ENCODE data around the gene KLHL29. TPM values are rescaled to one million over a fixed set of nuclear protein-coding genes. Genes with fewer than 3 reads are reported as not detected.

The KLHL29 gene
- total RNA-seq, 1 experiment from 2014 or later = 7.7 TPM

DNA sequence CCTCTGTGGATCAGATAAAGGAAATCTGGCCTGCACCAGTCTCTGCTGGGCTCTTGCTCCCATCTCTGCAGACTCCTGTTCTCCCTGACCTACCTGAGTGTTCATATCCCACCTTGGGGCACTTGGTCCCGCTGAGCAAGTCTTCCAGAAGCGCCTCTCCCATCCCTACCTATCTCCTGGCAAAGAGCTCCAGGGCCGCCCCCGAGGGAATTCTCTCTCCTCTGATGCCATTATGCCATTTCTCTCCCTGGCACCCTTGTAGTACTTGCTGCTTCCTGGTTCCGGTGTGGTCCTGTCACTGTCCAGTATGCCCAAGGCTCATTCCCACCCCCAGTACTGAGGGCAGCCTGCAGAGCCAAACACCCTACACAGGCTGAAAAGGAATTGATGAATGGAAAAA is 99.8 kb downstream of the KLHL29 start:
- in situ Hi-C loops (cut with HindIII; ENCODE audit: low pct_unique_long_range_greater_than_20kb, low sequenced_read_pairs) = no loop called here
- DNase-seq (ENCODE audit: low read depth, low spot score) (no peak), ATAC-seq (no peak)
- Histone ChIP-seq H3K4me1 (ENCODE audit: control insufficient read depth, insufficient read depth, low read length) (no peaks in the 10 kb centered on the region; the same call in 1 of the 2 replicates), H3K27me3 (ENCODE audit: control insufficient read depth, insufficient read depth, low read length) (no peaks in the 10 kb centered on the region), H3K4me3 (ENCODE audit: low read depth in 2 of 2, low read length in 2 of 2) (no peak overlapping the region), H3K27ac (ENCODE audit: low read length) (no peak overlapping the region), H3K9me3 (ENCODE audit: control insufficient read depth, insufficient read depth, low read depth, low read length) (no peaks in the 10 kb centered on the region), H3K36me3 (ENCODE audit: control insufficient read depth, insufficient read depth, low read length) (no peaks in the 10 kb centered on the region)
- TF ChIP-seq, protein P1, sequence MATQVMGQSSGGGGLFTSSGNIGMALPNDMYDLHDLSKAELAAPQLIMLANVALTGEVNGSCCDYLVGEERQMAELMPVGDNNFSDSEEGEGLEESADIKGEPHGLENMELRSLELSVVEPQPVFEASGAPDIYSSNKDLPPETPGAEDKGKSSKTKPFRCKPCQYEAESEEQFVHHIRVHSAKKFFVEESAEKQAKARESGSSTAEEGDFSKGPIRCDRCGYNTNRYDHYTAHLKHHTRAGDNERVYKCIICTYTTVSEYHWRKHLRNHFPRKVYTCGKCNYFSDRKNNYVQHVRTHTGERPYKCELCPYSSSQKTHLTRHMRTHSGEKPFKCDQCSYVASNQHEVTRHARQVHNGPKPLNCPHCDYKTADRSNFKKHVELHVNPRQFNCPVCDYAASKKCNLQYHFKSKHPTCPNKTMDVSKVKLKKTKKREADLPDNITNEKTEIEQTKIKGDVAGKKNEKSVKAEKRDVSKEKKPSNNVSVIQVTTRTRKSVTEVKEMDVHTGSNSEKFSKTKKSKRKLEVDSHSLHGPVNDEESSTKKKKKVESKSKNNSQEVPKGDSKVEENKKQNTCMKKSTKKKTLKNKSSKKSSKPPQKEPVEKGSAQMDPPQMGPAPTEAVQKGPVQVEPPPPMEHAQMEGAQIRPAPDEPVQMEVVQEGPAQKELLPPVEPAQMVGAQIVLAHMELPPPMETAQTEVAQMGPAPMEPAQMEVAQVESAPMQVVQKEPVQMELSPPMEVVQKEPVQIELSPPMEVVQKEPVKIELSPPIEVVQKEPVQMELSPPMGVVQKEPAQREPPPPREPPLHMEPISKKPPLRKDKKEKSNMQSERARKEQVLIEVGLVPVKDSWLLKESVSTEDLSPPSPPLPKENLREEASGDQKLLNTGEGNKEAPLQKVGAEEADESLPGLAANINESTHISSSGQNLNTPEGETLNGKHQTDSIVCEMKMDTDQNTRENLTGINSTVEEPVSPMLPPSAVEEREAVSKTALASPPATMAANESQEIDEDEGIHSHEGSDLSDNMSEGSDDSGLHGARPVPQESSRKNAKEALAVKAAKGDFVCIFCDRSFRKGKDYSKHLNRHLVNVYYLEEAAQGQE (IDR thresholded peaks at IDR 0.05; ENCODE audit: insufficient read depth in 1 of 2, low read depth in 2 of 2, low read length in 1 of 2) = no peak
- TF ChIP-seq POLR2AphosphoS5 (IDR thresholded peaks at IDR 0.05; ENCODE audit: low read depth, low read length) (no peak), TCF7L2 (IDR thresholded peaks at IDR 0.05; ENCODE audit: low read depth, low read length) (no peak), SIN3A (IDR thresholded peaks at IDR 0.05; ENCODE audit: borderline replicate concordance, insufficient read depth, low read depth, low read length) (no peak)
- TF ChIP-seq, protein P2, sequence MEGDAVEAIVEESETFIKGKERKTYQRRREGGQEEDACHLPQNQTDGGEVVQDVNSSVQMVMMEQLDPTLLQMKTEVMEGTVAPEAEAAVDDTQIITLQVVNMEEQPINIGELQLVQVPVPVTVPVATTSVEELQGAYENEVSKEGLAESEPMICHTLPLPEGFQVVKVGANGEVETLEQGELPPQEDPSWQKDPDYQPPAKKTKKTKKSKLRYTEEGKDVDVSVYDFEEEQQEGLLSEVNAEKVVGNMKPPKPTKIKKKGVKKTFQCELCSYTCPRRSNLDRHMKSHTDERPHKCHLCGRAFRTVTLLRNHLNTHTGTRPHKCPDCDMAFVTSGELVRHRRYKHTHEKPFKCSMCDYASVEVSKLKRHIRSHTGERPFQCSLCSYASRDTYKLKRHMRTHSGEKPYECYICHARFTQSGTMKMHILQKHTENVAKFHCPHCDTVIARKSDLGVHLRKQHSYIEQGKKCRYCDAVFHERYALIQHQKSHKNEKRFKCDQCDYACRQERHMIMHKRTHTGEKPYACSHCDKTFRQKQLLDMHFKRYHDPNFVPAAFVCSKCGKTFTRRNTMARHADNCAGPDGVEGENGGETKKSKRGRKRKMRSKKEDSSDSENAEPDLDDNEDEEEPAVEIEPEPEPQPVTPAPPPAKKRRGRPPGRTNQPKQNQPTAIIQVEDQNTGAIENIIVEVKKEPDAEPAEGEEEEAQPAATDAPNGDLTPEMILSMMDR (IDR thresholded peaks at IDR 0.05) = no peak
- ChIA-PET POLR2A (no interaction called here), CTCF (no interaction called here)
- no TSS peak for BruUV-seq (replicated peaks)
- intact Hi-C loops (cut with micrococcal nuclease; ENCODE audit: unreplicated experiment) = no loop called here

DNA sequence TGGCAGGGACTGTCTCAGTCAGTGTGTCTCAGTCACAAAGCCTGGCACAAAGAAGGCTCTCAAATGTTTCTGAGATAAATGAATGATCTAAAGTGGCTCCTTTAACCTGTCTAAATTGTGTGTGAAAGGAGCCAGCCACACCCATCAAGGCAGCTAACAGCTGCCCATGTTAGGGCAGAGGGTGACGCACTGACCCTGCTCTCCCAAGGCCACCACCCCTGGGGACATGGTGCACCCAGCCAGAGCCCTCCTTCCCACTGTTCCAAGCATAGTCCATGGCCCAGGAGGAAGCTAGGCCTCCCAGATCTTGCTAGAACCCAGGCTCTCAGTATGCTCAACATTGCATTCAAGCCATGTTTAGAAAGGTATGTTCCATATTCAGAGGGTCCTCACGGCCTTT is 100.3 kb downstream of the KLHL29 start:
- ATAC-seq = no peak
- ChIA-PET POLR2A (no interaction called here), CTCF (no interaction called here)
- TF ChIP-seq, protein P1 (IDR thresholded peaks at IDR 0.05; ENCODE audit: insufficient read depth in 1 of 2, low read depth in 2 of 2, low read length in 1 of 2) = no peak
- TF ChIP-seq POLR2AphosphoS5 (IDR thresholded peaks at IDR 0.05; ENCODE audit: low read depth, low read length) = no peak
- TF ChIP-seq SIN3A (IDR thresholded peaks at IDR 0.05; ENCODE audit: borderline replicate concordance, insufficient read depth, low read depth, low read length) = no peak
- TF ChIP-seq TCF7L2 (IDR thresholded peaks at IDR 0.05; ENCODE audit: low read depth, low read length) = no peak
- TF ChIP-seq, protein P2 (IDR thresholded peaks at IDR 0.05) = no peak
- no peaks in the 10 kb centered on the region for H3K27me3 ChIP-seq (ENCODE audit: control insufficient read depth, insufficient read depth, low read length)
- intact Hi-C loops (cut with micrococcal nuclease; ENCODE audit: unreplicated experiment) = no loop called here
- H3K27ac ChIP-seq (ENCODE audit: low read length) = no peak overlapping the region
- no peaks in the 10 kb centered on the region for H3K36me3 ChIP-seq (ENCODE audit: control insufficient read depth, insufficient read depth, low read length)
- no peak for DNase-seq (ENCODE audit: low read depth, low spot score)
- in situ Hi-C loops (cut with HindIII; ENCODE audit: low pct_unique_long_range_greater_than_20kb, low sequenced_read_pairs) = no loop called here
- H3K4me3 ChIP-seq (ENCODE audit: low read depth in 2 of 2, low read length in 2 of 2) = no peak overlapping the region
- no peaks in the 10 kb centered on the region; the same call in 1 of the 2 replicates for H3K4me1 ChIP-seq (ENCODE audit: control insufficient read depth, insufficient read depth, low read length)
- no peaks in the 10 kb centered on the region for H3K9me3 ChIP-seq (ENCODE audit: control insufficient read depth, insufficient read depth, low read depth, low read length)
- no TSS peak for BruUV-seq (replicated peaks)

All from Panc1 (cell line).